ENCODE data around the gene JRKL. TPM values are rescaled to one million over a fixed set of nuclear protein-coding genes. Genes with fewer than 3 reads are reported as not detected.
A peak's percentile ranks its signal among the peaks of the same experiment; 100 is the strongest.

Gene JRKL
- total and polyA plus RNA-seq, 2 of the 8 experiments (the other 6 are each of a cell fraction or from before 2014, with no cell fraction given) = 1.4 to 4.9 TPM

DNA sequence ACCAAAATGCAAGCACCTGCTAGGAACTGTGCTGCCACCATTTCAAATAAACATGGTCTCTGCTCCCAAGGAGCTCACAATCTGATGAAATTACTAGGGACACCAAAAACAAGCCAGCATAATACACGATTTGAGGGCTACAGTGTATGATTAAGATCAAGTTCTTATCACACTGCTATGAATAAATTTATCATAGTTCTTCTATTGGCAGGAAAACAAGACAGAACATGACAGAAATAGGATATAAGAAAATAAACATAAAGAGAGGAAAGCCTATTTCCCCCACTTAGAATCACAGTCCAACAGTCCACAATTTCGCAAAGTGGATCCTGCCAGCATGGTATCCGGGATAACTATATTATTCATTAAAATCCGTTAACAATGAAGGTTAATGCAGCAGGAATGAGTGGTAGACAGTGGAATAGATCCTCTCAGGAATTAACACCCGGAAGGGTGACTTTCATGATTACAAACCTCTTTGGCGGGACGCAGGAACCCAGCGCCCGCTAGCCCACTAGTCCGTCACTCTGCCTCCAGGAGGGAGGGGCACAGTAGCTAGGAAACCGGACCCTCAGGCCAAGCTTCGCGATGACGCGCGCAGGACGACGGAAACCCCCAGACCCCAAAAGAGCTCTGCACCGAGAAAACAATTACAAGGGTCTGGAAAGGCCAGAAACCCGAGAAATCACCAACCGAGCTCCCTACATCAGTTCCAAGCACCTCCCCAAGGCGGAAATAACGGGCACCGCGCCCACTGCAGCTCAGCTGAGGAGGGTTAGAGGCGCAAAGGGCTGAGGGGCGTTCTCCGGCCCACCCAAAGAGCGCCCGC is 708 bp upstream of the JRKL start (continued):
- TF ChIP-seq TBP (IDR thresholded peaks at IDR 0.05; ENCODE audit: low read depth, low read length) = peak; percentile 37; the same call in 1 of the 2 replicates
- TF ChIP-seq SP2 (IDR thresholded peaks at IDR 0.05; ENCODE audit: low read length) = no peak
- no peak for TF ChIP-seq HDAC6 (IDR thresholded peaks at IDR 0.05; ENCODE audit: low read depth, low read length)
- no peak for TF ChIP-seq POU5F1 (IDR thresholded peaks at IDR 0.05; ENCODE audit: low read depth, low read length)
- no peak for TF ChIP-seq JUN (IDR thresholded peaks at IDR 0.05; ENCODE audit: low read depth, low read length)
- peak; percentile 80 for TF ChIP-seq CREB1 (IDR thresholded peaks at IDR 0.05)
- no peak for TF ChIP-seq BACH1 (IDR thresholded peaks at IDR 0.05; ENCODE audit: low read length)
- no peak for TF ChIP-seq MAX (IDR thresholded peaks at IDR 0.05)
- TF ChIP-seq CEBPB (IDR thresholded peaks at IDR 0.05; ENCODE audit: low read depth, low read length) = no peak
- no peak for TF ChIP-seq NRF1 (IDR thresholded peaks at IDR 0.05; ENCODE audit: low read depth, low read length)
- TF ChIP-seq KDM4A (IDR thresholded peaks at IDR 0.05; ENCODE audit: low read depth, low read length, severe bottlenecking) = peak; percentile 38
- TF ChIP-seq, protein P1, sequence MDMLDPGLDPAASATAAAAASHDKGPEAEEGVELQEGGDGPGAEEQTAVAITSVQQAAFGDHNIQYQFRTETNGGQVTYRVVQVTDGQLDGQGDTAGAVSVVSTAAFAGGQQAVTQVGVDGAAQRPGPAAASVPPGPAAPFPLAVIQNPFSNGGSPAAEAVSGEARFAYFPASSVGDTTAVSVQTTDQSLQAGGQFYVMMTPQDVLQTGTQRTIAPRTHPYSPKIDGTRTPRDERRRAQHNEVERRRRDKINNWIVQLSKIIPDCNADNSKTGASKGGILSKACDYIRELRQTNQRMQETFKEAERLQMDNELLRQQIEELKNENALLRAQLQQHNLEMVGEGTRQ (IDR thresholded peaks at IDR 0.05; ENCODE audit: low read length) = no peak
- no peak for TF ChIP-seq SRF (IDR thresholded peaks at IDR 0.05; ENCODE audit: low read depth, low read length)
- TF ChIP-seq HDAC2 (IDR thresholded peaks at IDR 0.05; ENCODE audit: borderline replicate concordance in 1 of 2, low read depth in 2 of 2, low read length in 2 of 2) = peak in 1 of 2 experiments; percentile 58; a peak in 1 of 4 replicates
- no peak for TF ChIP-seq E2F6 (IDR thresholded peaks at IDR 0.05)
- TF ChIP-seq BCL11A (IDR thresholded peaks at IDR 0.05; ENCODE audit: low read depth in 2 of 2, low read length in 2 of 2) = no peak
